HG03045 (cell line): ENCODE results near the gene GRIN2C.

Experiments used
- ATAC-seq: cut with Tn5 transposase; IDR thresholded peaks from one replicate; pipeline ENCODE4 v1.9.1; 2021; ENCODE audit warnings: mild to moderate bottlenecking, moderate library complexity; ENCODE audit not compliant: unreplicated experiment

Gene GRIN2C

DNA sequence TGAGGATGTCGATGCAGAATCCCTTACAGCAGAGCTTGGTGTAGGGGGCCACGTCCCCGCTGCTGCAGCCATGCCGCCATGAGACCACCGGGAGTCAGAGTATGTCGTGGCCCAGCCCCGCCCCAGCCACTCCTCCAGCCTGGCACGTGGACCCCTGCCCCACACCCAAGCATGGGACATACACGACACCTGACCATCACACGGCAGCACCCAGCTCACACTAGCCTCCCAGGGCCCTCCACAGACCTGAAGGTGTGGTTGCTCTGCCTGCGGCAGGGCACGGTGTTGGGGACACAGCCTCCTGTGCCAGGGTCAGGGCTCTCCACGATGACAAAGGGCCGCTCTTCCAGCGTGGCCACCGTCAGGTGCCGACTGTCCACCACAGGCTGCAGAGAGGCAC lies 9.4 kb downstream of the GRIN2C start:
- ATAC-seq, result no peak

GRCh38 chr17:74848656-74849399 lies 10.9 kb downstream of the GRIN2C start:
- no peak for ATAC-seq

DNA sequence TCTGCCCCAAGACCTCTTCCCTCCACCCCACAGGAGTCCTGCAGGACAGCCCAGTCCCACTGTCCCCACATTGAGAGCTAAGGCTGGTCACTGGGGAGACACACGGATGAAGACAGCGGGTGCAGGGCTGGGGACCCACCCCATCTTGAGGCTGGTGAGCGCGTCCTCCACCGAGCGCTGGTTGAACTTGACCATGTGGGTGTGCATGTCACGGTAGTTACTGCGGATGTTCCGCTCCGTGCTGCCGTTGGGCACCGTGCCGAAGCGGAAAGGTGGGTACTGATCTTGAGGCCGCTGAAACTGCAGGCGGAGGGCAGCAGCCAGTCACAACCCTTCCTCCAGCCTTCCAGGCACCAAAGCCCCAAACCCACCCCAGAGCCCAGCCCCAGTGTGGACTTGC lies 13.1 kb downstream of the GRIN2C start:
- no peak for ATAC-seq

DNA sequence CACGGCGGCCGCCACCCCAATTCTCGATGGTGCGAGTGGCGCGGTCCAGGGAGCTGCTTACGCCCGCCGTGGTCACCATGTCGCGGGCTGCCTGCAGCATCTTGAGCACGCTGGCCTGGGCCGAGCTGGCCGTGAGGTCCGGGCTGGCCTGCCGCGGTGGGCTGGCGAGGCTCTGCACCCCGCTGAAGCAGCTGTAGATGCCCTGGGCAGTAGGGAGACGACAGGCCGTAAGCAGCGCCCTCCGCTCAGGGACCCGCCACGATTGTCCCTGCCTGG lies 16.4 kb downstream of the GRIN2C start:
- no peak for ATAC-seq

DNA sequence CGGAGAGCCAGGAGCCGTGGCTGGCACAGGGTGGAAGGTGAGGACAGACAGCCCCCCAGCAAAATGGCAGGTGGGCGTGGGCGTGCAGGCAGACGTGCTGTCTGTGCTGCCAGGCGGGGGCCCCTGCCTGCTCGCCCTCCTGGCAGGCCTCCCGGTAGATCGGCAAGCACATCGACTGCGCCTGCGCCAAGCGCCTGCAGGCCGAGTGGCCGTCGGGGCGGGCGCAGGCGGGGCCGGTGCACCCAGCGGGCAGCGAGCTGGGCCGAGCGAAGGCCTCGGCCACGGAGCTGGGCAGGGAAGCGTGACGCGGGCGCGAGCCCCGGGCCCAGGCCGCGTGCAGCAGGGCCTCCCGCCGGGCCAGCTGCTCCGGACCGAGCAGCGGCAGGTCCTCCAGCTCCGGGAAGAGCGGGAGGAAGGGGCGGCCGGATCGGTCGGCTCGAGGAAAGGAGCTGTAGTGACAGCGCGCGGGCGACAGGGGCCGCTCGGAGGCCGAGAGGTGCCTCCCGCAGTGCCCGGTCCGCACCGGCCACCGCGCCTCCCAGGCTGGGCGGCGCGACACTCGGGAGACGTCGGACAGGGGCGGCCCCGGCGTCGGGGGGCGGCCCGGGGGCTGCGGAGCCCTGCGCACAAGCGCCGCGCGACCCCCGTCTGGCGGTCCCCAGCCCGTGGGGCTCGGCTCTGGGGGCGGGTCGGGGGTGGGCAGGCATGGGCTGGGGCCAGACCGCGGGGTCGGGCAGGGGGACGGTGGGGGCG lies 16.9 kb downstream of the GRIN2C start:
- ATAC-seq, result no peak

GRCh38 chr17:74842146-74842598 lies 17.5 kb downstream of the GRIN2C start:
- ATAC-seq, result no peak

DNA sequence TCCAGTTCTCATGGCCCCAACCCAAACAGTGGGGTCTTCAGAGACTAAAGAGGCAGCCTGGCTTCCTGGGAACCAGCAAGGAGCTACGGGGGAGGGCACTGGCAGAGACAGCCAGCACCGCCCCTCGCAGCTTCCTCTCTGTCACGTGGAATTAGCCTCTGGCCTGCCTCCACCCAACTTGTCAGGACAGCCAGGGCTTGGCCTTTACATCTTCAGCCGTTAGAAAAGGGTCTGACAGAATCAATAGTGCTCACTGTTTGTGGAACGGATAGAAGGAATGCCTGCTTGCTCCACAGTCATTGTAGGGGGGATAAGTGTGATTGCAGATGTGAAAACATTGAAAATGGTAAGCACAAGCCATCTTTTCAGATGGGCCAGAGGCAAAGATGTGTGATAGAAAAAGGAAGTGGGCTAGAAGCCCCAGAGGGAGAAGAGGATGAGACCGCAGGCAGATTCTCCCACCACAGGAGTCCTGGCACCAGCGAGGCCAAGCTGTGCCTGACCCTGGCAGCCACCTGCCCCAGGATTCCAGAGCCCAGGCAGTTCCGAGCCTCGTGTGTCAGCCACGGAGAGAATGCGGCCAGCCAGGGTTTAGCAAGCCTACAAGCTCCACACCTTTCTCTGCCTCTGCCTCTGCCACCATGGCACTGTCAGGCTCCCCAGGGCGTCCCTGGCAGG lies 18.6 kb downstream of the GRIN2C start:
- no peak for ATAC-seq

DNA sequence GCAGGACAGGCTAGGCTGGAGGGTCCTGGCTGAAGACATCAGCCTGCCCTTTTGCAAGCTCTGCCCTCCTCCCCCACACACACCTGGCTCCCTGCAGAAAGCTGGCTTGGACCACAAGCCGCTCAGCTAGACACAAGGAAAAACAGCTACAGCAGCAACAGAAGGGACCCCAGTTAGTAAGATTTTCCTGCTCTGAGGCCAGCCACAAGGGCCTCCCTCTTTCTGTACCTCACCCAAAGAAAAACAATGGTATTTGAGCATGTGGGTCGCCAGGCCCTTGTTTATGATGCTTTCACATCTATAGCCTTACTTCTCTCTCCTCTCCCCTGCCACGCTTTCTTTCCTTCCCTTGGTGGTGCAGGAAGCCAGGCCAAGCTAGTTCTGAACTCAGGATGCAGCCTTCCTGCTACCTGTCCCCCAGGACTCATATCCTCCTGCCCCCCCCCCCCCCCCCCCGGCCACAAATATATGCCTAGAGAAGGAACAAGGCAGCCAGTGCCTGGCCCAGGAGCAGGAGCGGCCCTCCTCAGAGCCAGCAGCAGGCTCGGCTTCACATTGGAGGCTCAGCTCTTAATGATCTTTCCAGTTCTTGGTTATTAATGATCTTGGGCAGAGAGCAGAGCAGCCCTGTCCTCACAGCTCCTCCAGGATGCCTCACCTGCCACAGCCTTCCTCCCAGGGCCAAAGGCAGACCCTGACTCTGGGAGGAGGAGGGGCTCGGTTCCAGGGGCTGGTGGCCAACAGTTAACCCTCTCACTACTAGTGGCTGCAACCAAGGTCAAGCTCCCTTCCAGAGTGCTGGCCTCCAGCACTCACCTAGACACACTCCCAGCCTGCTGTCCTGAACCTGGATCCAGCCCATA lies 19.5 kb downstream of the GRIN2C start:
- ATAC-seq, result no peak

DNA sequence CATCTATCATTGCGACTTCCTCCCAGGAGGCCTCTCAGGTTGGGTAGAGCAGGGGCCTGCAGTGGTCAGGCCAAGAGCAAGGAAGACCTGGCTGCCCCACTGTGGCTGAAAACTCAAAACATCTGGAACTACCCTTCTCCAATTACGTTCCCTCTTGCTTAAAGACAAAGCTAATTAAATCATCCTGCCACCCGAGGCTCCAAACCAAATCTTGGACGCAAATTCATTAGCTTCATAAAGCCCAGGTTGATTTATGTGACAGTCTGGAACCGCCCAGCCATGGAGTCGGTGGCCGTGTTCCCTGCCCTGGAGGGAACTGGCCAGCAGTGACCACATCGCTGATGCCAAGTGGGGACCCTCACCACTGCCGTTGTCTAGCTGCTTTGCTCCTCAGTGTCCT lies 21.4 kb downstream of the GRIN2C start:
- ATAC-seq, result no peak

DNA sequence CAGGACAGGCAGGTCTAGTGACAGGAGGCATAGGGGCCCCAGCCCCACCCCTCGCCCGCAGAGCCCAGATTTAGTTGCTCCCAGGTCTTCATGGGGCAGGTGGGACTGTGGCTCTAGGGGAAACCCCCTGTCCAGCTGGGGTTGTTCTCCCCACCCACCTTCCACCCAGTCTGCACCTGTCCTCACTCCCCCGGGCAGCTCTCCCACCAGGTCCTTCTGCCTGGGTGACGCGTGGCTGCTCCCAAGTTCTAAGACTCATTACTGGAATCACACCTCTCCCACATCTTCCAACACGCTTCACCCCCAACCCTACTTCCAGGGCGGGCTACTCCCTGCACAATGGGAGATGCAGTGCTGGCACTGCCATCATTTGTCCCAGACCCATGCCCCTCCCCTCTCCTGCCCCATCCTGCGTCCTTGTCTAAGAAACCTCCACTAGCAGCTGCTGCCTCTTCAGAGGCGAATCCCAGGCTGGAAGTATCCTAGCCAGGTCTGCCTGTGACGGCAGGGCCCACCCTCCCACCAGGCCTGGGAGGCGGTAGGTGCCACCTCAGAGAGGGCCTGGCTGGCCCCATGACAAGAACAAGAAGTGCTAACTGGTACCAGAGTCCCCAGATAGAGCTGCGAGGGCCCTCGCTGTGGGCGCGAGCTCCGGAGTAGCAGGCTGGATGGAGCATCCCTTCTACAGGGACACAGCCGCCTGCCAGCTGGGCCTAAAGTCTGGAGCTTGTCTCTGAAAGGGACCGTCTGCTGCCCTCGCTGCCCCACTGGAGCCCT lies 22.8 kb downstream of the GRIN2C start:
- ATAC-seq, result no peak

GRCh38 chr17:74836191-74836590 lies 23.5 kb downstream of the GRIN2C start:
- ATAC-seq, result no peak

DNA sequence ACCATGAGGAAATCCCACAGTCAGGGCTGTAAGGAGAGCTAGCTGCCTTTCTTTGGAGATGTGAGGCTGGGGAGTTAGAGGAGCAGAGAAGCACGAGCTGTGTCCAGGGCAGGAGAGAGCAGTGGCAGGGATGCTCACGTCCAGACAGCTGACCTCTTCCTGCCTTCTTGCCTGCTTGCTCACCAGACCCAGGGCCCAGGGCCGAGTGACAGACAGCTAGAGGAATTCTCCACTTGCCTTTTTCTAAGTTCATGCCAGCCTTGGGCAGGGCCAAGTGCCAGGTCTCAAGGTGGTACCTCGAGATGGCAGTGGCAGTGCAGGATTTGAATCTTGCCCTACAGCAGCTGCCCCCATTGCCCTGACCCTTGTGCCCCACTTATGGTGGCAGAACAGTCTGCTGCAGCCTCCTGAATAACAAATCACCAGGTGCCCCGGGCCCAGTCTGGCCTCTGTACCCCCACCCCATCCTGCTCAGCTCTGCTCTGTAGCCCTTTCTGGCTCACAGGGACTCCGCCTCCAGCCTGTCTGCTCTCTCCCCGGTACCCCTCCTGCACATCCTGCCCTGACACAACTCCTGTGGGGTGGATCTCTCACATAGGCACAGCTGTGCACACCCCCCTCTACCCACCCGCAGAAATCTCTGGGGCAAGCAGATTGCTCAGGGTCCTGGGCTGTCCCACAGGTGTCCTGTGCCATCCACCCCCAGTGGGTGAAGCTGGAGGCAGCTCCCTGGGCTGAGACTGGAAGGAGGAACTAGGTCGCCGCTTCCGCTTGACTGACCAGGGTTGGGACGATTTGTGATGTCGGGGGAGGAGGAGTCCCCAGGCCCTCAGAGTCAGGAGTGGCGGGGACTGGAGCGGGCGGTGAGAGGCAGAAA lies 25.9 kb downstream of the GRIN2C start:
- ATAC-seq, result no peak

GRCh38 chr17:74832421-74832820 lies 27.3 kb downstream of the GRIN2C start:
- no peak for ATAC-seq

DNA sequence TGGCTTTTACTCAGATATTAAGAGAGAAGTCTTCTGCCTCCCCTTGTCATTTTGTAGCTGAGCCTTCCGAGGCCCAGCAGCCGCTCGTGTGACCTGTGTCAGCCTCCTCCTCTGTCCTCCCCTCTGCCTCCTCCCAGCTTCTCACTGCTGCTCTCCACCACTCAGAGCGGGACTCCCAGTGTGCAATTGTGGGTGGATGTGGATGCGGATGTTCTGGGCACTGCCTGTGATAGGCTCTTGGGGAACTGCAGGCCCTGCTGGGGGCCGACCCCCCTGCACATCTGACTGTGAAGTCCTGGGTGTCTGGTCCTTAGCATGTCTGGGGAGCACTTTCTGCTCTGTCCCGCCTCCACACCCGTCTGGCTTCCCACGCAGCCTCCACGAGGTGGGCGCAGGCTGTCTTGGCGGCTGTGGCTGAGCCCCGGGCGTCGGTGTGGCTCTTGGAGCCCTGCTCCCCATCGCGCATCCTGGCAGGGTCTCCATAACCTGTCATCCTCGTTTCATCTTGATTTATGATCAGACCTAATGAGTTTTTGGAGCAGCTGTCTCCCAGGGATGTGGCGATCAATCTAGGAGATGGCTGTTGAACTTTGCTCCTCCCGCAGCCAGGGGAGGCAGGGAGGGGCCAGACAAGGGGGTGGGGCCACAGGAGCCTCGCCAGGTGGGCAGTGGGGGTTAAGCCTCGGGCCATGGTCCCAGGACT lies 28.1 kb downstream of the GRIN2C start:
- no peak for ATAC-seq

DNA sequence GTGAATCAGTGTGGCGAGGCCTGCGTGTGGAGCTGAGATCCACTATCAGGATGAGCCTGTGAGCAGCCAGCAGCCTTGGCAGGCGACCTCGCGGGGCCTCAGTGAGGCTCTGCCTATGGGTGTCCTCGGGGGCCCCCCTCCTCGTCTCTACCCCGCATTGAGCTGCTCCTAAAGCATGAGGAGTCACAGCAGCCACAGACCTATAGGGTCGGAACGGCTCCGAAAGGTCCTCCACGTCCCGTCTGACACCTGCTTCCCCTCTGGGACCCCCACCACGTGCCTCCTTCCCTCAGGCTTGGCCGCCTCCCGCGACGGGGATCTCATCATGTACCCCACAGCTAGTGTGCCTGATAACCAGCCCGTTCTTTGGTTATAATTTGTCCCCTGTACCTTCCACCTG lies 28.8 kb downstream of the GRIN2C start:
- ATAC-seq, result no peak

GRCh38 chr17:74827800-74828199 lies 31.9 kb downstream of the GRIN2C start:
- ATAC-seq, result no peak

- no peak for ATAC-seq
Measured at GRCh38 chr17:74825952-74826719, 33.5 kb downstream of the GRIN2C start.
